CD8-positive, alpha-beta memory T cell (primary cell): ENCODE data around the gene GLO1. TPM values are rescaled to one million over a fixed set of nuclear protein-coding genes. Genes with fewer than 3 reads are reported as not detected.

Experiments
- CTCF ChIA-PET: fragments of 350-600 bp; sonication (Branson Sonifier 250); formaldehyde crosslinking; loops from one replicate; lab custom pipeline; 2021; ENCODE audit warnings: antibody characterized with exemption; lab: Charles Lee
- POLR2A ChIA-PET: fragments of 350-600 bp; sonication (Branson Sonifier 250); formaldehyde crosslinking; loops from one replicate; lab custom pipeline; 2021; ENCODE audit warnings: antibody characterized with exemption; lab: Charles Lee
- DNase-seq, 5 donors: peaks; one replicate each; pipeline versions ENCODE4 v3.0.0 to v3.0.0-alpha.2; 2020 to 2022; ENCODE audit warnings: mixed read lengths in 1 of 5
- H3K27ac ChIP-seq: one replicate; pipeline ENCODE4 v1.7.0; 2013; ENCODE audit warnings: low read depth, mild to moderate bottlenecking, low read length, moderate library complexity
- H3K27me3 ChIP-seq: 2 replicates; pipeline ENCODE4 v1.7.0; 2013; ENCODE audit warnings: low read length, mild to moderate bottlenecking; ENCODE audit not compliant: insufficient read depth, poor library complexity, severe bottlenecking
- H3K36me3 ChIP-seq: 2 replicates; pipeline ENCODE4 v1.7.0; 2013; ENCODE audit warnings: mild to moderate bottlenecking, low read length, moderate library complexity; ENCODE audit not compliant: insufficient read depth
- H3K4me1 ChIP-seq: 2 replicates; pipeline ENCODE4 v1.7.0; 2013; ENCODE audit warnings: mild to moderate bottlenecking, low read length, moderate library complexity; ENCODE audit not compliant: insufficient read depth
- H3K4me3 ChIP-seq: 2 replicates; pipeline ENCODE4 v1.7.0; 2013; ENCODE audit warnings: mild to moderate bottlenecking, low read length
- H3K9me3 ChIP-seq: 2 replicates; pipeline ENCODE4 v1.7.0; 2013; ENCODE audit warnings: mild to moderate bottlenecking, low read length
- H3K27ac Mint-ChIP-seq, 8 donors: one replicate each; pipeline ENCODE4 v1.8.0; 2020 to 2021; ENCODE audit warnings: mixed read lengths in 8 of 8, mild to moderate bottlenecking in 6 of 8, inconsistent platforms in 3 of 8, moderate library complexity in 3 of 8
- H3K27me3 Mint-ChIP-seq, 2 donors: one replicate each; pipeline ENCODE4 v1.8.0; 2020 to 2021; ENCODE audit warnings: mixed read lengths in 2 of 2, mild to moderate bottlenecking in 1 of 2, moderate library complexity in 1 of 2
- H3K36me3 Mint-ChIP-seq, 3 donors: one replicate each; pipeline ENCODE4 v1.8.0; 2020 to 2021; ENCODE audit warnings: mixed read lengths in 3 of 3, inconsistent platforms in 1 of 3, mild to moderate bottlenecking in 1 of 3
- H3K4me1 Mint-ChIP-seq, 3 donors: one replicate each; pipeline ENCODE4 v1.8.0; 2020 to 2021; ENCODE audit warnings: mixed read lengths in 3 of 3, inconsistent platforms in 1 of 3, mild to moderate bottlenecking in 1 of 3
- H3K4me3 Mint-ChIP-seq, 7 donors: one replicate each; pipeline ENCODE4 v1.8.0; 2020 to 2021; ENCODE audit warnings: mixed read lengths in 7 of 7, mild to moderate bottlenecking in 6 of 7, moderate library complexity in 4 of 7, inconsistent platforms in 2 of 7
- H3K9me3 Mint-ChIP-seq, 5 donors: one replicate each; pipeline ENCODE4 v1.8.0; 2020 to 2022; ENCODE audit warnings: mixed read lengths in 5 of 5, mild to moderate bottlenecking in 3 of 5, moderate library complexity in 2 of 5, inconsistent platforms in 1 of 5
- polyA plus RNA-seq: library from polyadenylated mRNA; unstranded; fragments of 300-500 nt; fragmentation: Illumina TruSeq; gene quantifications from one replicate; pipeline ENCODE4 v1.2.3, GENCODE V29; 2021
- total RNA-seq, 2 experiments: library from RNA; stranded (reverse); gene quantifications; one replicate each; pipeline ENCODE4 v1.2.3, GENCODE V29; 2021

GLO1 gene
- total and polyA plus RNA-seq, 3 experiments from 2014 or later, result 98.9 to 157 (median 153) TPM

DNA sequence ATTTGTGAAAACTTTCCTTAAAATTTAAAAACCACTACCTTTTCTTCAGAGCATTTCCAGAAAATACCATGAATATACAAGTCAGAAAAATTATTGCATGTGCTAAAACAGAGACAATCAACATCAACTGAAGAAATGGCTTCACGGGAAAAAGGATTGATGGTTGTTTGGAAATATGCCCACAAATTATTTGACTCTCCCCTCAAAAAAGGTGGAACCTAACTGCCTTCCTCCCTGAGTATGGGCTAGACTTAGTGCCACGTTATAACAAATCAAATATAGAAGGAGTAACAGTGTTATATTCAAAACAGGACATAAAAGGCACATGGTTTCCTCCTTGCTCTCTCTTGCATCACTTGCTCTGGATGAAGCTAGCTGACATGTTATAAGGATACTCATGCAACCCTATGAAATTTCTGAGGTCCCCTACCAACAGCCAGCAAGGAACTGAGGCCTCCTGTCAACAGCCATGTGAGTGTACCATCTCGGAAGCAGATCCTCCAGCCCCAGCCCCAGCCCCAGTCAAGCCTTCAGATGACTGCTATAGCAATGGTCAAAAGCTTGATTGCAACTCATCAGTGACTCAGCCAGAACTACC, 71.7 kb downstream of the GLO1 start:
- no peaks in the 10 kb centered on the region for H3K27me3 ChIP-seq
- H3K4me1 ChIP-seq, result peaks cover 9% of the 10 kb centered on the region
- H3K36me3 ChIP-seq, result no peaks in the 10 kb centered on the region
- H3K9me3 Mint-ChIP-seq, result no peaks in the 10 kb centered on the region
- H3K9me3 ChIP-seq, result no peaks in the 10 kb centered on the region
- no peak overlapping the region for H3K27ac ChIP-seq
- no peak overlapping the region for H3K27ac Mint-ChIP-seq
- peaks cover 0 to 3% (median 1%) of the 10 kb centered on the region in 3 donors for H3K36me3 Mint-ChIP-seq
- no peaks in the 10 kb centered on the region for H3K27me3 Mint-ChIP-seq
- H3K4me1 Mint-ChIP-seq, result peaks cover 31 to 63% (median 51%) of the 10 kb centered on the region in 3 donors
- POLR2A ChIA-PET, result no interaction called here
- no peak for DNase-seq
- no peak overlapping the region for H3K4me3 Mint-ChIP-seq
- CTCF ChIA-PET, result no interaction called here
- H3K4me3 ChIP-seq, result no peak overlapping the region

Other genes starting within 250 kb of the GLO1 start
- 10 to 100 TPM; 12.2 to 14.9 TPM for gene BTBD9, start 63.2 kb downstream of the GLO1 start, total RNA-seq
- 17.7 TPM for gene BTBD9, start 63.2 kb downstream of the GLO1 start, polyA plus RNA-seq
- under 1 TPM; 0.11 to 0.20 TPM for gene DNAH8, start 12.2 kb upstream of the GLO1 start, total RNA-seq
- gene DNAH8, start 12.2 kb upstream of the GLO1 start, polyA plus RNA-seq, result not detected